Measurements from ENCODE around the gene EPHB1.

The EPHB1 gene

DNA sequence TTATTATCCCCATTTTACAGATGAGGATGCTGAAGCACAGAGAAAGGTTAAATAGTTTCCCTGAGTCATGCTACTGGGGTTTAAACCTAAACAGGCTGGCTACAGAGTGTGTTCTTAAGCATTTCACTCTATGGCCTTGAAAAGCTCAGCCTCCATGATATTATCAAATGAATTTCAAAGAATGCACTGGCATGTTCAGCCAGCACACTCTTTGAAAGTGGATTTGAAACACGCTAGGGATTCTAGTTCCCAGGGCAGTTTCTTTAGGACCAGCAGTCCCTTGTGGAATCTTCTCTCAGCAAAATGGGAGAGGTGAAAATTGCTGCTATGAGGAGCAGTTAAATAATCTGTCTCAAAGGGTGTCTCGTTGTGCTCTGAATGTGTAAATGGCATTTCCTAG is 213.3 kb downstream of the EPHB1 start:
- H4K20me1 ChIP-seq (ENCODE audit: insufficient read depth, low read length), result no peaks in the 10 kb centered on the region
- no peaks in the 10 kb centered on the region for H3K27me3 ChIP-seq (ENCODE audit: insufficient read depth, low read length)
- H3K79me2 ChIP-seq (ENCODE audit: insufficient read depth, low read length), result no peaks in the 10 kb centered on the region
- no peaks in the 10 kb centered on the region for H3K9me3 ChIP-seq (ENCODE audit: low read length)
- TF ChIP-seq, protein P1, sequence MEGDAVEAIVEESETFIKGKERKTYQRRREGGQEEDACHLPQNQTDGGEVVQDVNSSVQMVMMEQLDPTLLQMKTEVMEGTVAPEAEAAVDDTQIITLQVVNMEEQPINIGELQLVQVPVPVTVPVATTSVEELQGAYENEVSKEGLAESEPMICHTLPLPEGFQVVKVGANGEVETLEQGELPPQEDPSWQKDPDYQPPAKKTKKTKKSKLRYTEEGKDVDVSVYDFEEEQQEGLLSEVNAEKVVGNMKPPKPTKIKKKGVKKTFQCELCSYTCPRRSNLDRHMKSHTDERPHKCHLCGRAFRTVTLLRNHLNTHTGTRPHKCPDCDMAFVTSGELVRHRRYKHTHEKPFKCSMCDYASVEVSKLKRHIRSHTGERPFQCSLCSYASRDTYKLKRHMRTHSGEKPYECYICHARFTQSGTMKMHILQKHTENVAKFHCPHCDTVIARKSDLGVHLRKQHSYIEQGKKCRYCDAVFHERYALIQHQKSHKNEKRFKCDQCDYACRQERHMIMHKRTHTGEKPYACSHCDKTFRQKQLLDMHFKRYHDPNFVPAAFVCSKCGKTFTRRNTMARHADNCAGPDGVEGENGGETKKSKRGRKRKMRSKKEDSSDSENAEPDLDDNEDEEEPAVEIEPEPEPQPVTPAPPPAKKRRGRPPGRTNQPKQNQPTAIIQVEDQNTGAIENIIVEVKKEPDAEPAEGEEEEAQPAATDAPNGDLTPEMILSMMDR (IDR thresholded peaks at IDR 0.05; ENCODE audit: low read length), result no peak
- TF ChIP-seq EZH2 (IDR thresholded peaks at IDR 0.05; ENCODE audit: borderline replicate concordance, low read length), result no peak
- no peaks in the 10 kb centered on the region for H3K36me3 ChIP-seq (ENCODE audit: insufficient read depth, low read length)
- no peaks in the 10 kb centered on the region for H3F3A ChIP-seq (ENCODE audit: insufficient read depth, low read length)
- no peak overlapping the region for H3K4me2 ChIP-seq (ENCODE audit: low read length)
- H3K9me2 ChIP-seq (ENCODE audit: low read depth, low read length), result 0 out of 2 replicates have a peak, but pooled peaks cover 2% of the 10 kb centered on the region
- no peak overlapping the region for H3K9ac ChIP-seq (ENCODE audit: low read length)
- no peaks in the 10 kb centered on the region for H3K4me1 ChIP-seq (ENCODE audit: insufficient read depth, low read length, severe bottlenecking)
- no peak overlapping the region for H3K4me3 ChIP-seq (ENCODE audit: low read depth, low read length, poor library complexity, severe bottlenecking)
- no peak overlapping the region for H2AFZ ChIP-seq (ENCODE audit: low read length)
- H3K27ac ChIP-seq (ENCODE audit: low read depth, low read length, poor library complexity, severe bottlenecking), result no peak overlapping the region

DNA sequence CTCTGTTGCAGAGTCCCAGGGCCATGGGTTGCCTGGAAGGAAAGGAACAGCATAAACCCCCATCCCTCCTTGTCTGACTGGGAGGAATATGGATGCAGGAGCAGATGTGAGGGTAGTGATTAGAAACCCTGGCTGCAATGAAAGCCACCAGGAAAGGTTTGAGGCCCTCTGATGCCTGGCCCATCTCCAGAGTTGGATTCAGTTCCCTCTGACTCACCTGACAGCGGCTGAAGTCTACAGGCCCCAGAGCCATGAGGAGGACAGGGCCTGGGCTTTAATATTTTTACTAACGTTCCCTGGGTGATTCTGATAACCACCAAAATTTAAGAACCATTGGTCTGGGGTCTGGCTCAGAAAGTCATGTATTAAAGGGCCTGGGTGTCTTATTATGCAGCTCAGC is 214.0 kb downstream of the EPHB1 start:
- no peak for TF ChIP-seq EZH2 (IDR thresholded peaks at IDR 0.05; ENCODE audit: borderline replicate concordance, low read length)
- TF ChIP-seq, protein P1 (IDR thresholded peaks at IDR 0.05; ENCODE audit: low read length), result no peak
- H4K20me1 ChIP-seq (ENCODE audit: insufficient read depth, low read length), result no peaks in the 10 kb centered on the region
- no peaks in the 10 kb centered on the region for H3K79me2 ChIP-seq (ENCODE audit: insufficient read depth, low read length)
- H3K27me3 ChIP-seq (ENCODE audit: insufficient read depth, low read length), result no peaks in the 10 kb centered on the region
- no peak overlapping the region for H3K4me2 ChIP-seq (ENCODE audit: low read length)
- no peak overlapping the region for H3K4me3 ChIP-seq (ENCODE audit: low read depth, low read length, poor library complexity, severe bottlenecking)
- H3K36me3 ChIP-seq (ENCODE audit: insufficient read depth, low read length), result no peaks in the 10 kb centered on the region
- H3K9me3 ChIP-seq (ENCODE audit: low read length), result no peaks in the 10 kb centered on the region
- no peak overlapping the region for H2AFZ ChIP-seq (ENCODE audit: low read length)
- H3K9me2 ChIP-seq (ENCODE audit: low read depth, low read length), result 0 out of 2 replicates have a peak, but pooled peaks cover 2% of the 10 kb centered on the region
- no peak overlapping the region for H3K27ac ChIP-seq (ENCODE audit: low read depth, low read length, poor library complexity, severe bottlenecking)
- no peak overlapping the region for H3K9ac ChIP-seq (ENCODE audit: low read length)
- H3F3A ChIP-seq (ENCODE audit: insufficient read depth, low read length), result no peaks in the 10 kb centered on the region
- no peaks in the 10 kb centered on the region for H3K4me1 ChIP-seq (ENCODE audit: insufficient read depth, low read length, severe bottlenecking)

DNA sequence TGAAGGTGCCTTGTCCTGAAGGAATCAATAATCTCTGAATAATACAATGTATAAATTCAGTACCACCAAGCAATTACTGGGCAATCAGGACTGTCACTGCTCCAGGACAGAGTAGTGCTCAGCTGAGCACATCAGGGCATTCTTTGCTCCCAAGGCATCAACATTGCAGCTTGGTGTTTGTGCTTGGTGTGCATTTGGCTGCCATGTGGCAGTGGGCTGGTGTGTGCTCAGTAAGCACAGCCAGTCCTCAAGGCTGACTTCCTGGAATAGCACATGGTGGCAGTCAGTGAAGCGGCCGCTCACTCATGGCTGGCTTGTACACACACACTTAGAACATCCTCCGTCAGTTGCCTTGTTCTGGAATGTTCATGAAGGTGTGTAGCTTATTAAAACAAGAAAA is 217.0 kb downstream of the EPHB1 start:
- Histone ChIP-seq H2AFZ (ENCODE audit: low read length) (no peak overlapping the region), H3K9me2 (ENCODE audit: low read depth, low read length) (0 out of 2 replicates have a peak, but pooled peaks cover 2% of the 10 kb centered on the region), H3F3A (ENCODE audit: insufficient read depth, low read length) (no peaks in the 10 kb centered on the region), H3K27me3 (ENCODE audit: insufficient read depth, low read length) (no peaks in the 10 kb centered on the region), H3K79me2 (ENCODE audit: insufficient read depth, low read length) (no peaks in the 10 kb centered on the region), H3K9ac (ENCODE audit: low read length) (no peak overlapping the region), H3K36me3 (ENCODE audit: insufficient read depth, low read length) (no peaks in the 10 kb centered on the region), H3K4me2 (ENCODE audit: low read length) (no peak overlapping the region), H3K9me3 (ENCODE audit: low read length) (no peaks in the 10 kb centered on the region), H3K27ac (ENCODE audit: low read depth, low read length, poor library complexity, severe bottlenecking) (no peak overlapping the region), H3K4me1 (ENCODE audit: insufficient read depth, low read length, severe bottlenecking) (no peaks in the 10 kb centered on the region), H3K4me3 (ENCODE audit: low read depth, low read length, poor library complexity, severe bottlenecking) (no peak overlapping the region), H4K20me1 (ENCODE audit: insufficient read depth, low read length) (no peaks in the 10 kb centered on the region)
- TF ChIP-seq EZH2 (IDR thresholded peaks at IDR 0.05; ENCODE audit: borderline replicate concordance, low read length), result no peak
- TF ChIP-seq, protein P1 (IDR thresholded peaks at IDR 0.05; ENCODE audit: low read length), result no peak
